HG03460 (cell line): ENCODE results near the gene NPC2.
"Not testable (repeated sequence)": the region's sequence is repeated elsewhere in the genome, so short reads cannot be mapped to it uniquely, and the experiment has no call there.

Source experiments
- ATAC-seq: cut with Tn5 transposase; IDR thresholded peaks from one replicate; pipeline ENCODE4 v1.9.1; 2021; ENCODE audit not compliant: unreplicated experiment

Gene NPC2

DNA sequence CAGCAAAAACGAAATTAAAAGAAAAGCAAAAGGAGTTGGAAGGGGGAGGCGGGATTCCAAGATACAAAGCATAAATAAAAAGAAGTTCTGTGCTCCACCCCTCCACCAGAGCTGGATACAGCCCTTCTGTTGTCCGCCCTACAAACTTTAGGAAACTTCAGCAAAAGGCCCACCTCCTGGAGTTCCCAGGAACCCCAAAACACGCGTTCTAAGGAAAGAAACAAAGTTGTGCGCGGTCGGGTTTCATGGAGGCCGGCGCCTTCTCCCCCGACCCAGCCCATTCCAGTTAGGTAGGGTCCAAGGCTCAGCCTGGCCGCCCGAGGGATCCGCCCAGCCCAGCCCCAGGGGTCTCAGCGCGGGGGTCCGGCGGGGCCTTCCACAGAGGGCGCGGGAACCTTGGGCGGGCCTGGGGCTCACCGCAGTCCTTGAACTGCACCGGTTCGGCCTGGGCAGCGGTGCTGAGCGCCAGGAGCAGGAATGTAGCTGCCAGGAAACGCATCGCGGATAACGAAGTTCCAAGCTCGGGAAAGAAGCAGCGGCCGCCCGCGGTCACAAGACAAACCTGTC, at the start of gene NPC2:
TSS of gene NPC2 (minus strand) at position 530 of the 567 bp plus-strand sequence. CDS start at position 499, 31 bp downstream.
- ATAC-seq: peak; percentile 5

DNA sequence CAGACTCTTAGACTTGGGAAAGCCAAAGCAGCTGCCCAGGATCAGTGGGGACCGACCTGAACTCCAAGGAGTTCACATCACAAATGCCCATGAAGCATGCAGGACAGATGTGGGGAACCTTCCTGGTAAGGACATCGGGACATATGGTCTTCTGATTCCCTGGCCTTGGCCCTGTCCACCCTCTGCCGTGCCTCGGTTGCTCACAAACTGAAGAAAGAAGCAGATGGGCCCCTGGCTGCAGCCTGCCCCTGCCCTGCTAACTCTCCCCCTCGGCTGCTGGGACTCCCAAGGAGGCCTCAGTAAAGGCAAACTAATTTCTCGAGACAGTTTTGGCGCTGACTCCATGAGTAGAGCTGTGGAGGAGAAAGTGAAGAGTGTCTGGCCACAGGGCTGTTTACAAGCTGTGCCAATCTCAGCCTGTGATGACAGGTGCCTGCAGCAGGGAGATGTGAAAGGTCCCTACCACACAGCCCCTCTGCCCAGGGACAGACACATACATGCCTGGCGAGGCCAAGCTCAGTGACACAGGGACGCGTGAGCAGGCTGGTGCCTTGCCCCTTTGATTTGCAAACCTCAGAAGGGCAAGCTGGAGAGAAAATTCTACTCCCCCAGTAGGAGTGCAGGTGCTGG, 49.1 kb upstream of the NPC2 start:
- no peak for ATAC-seq

DNA sequence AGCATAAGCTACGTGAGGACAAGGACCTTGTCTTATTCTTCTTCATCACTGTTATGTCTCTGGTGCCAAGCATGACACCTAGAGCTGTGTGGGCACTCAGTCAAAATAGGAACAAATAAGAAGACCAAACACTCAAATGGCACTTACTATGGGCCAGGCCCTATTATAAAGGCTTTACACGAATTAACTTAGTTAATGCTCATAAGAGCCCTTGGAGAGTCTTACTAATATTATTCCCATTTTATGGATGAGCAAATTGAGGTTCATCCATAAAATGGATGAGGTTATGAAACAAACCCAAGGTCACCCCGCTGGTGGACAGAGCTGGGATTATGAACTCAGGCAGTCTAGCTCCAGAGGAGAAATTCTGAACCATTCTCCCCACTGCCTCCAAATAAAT, 48.1 kb upstream of the NPC2 start:
- ATAC-seq: no peak

DNA sequence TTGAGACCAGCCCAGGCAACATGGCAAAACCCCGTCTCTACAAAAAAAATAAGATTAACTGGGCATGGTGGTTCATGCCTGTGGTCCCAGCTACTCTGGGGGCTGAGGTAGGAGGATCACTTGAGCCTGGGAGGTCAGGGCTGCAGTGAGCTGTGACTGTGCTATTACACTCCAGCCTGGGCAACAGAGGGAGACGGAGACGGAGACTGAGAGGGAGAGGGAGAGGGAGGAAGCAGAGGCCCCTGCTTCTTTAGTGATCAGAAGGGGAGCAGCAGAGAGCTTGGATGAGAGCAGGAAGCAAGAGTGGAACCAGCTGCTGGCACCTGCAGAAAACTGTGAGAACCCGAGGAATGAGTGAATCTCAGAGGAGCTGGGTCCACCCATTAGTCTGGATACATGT, 46.4 kb upstream of the NPC2 start:
- no peak for ATAC-seq

DNA sequence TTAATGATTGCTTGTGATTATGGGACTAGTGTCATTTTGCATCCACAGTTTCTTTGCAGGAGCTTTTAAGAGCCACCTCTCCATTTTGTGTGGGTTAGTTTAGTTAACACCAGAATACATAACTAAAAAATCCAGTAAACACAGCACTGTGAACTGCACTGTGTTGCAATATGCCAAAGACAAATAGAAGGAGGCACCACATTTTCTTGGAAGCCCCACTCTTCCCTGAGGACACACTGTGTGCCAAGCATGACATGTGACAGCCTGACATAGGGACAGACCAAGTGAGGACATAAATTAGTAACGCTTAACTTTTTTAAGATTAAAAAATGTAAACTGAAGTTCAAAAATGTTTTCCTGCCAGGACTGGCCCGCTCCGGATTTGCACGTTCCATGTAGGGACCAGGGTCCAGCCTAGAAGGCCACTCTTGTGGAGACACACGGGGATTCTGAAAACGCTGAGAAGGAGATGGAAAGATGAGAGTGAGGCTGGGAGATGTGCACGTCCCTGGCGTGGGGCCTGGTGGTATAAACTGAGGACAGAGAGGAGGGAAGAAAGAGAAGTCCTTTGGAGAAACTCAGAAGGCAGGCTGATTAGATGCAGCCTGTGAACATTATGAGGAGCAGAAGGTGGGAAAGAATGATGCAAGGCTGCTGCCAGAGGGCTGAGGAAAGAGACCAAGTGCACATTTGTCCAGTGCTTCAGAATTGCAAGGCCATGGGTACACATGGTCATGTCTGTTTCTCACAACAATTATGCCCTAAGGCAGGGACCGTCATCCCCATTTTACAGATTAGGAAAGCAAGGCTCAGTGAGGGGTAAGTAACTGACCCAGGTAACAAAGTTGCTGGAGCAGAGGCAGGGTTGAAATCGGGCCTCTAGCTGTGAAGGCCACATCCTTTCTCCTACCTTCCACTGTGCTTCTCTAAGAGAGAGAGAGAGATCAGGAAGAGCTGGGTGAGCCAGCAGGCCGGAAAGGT, 45.6 kb upstream of the NPC2 start:
- ATAC-seq: no peak

DNA sequence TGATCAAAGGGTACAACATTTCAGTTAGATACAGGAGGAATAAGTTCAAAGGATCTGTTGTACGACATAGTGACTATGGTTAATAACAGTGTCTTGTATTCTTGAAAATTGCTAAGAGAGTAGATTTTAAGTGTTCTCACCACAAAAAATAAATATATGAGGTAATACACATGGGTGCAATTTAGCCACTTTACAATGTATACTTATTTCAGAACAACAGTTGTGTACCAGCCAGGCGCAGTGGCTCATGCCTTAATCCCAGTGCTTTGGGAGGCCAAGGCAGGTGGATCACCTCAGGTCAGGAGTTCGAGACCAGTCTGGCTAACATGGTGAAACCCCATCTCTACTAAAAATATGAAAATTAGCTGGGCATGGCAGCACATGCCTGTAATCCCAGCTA, 43.2 kb upstream of the NPC2 start:
- ATAC-seq: not testable (repeated sequence)

DNA sequence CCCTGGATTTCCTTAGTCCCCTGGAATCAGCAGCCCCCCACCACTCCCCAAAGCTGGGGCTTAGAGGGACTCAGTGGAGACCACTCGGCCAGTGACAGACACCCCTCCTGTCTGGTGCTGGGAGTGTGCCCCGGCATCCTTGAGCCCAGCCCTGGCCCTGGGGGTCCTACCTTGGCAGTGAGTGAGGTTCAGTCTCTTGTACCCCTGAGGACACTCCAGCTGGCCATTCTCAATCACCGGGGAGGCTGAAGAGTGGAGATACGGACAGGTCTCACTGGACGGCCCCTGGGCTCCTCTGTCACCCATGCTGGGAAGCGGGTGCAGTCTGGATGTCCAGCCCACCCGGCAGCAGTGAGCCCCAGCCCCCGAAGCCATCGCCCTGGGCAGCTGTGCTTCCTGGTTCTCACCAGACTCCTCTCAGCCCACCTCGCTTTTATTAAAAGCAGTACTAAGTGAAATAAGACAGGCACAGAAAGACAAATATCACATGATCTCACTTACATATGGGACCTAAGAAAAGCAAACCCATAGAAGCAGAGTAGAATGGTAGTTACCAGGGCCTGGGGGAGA, 42.7 kb upstream of the NPC2 start:
- no peak for ATAC-seq

DNA sequence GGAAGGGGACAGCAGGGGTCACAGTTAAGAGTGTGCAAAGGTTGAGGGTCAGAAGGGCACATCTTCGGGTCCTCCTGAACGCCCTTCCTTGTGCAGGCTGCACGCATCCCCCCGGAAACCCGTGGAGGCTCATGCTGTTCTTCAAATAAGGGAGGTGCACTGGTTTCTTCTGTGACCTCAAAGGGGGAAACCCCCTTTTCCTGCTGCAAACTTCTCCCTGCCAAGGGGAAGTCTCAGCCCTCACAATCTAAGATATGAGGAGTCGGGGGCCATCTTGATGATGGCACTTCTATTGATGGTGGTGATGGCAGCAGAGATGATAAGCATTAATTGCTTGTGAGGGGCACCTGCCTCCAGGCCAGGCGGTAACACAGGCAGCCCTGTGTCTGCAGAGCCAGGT, 40.5 kb upstream of the NPC2 start:
- ATAC-seq: no peak

DNA sequence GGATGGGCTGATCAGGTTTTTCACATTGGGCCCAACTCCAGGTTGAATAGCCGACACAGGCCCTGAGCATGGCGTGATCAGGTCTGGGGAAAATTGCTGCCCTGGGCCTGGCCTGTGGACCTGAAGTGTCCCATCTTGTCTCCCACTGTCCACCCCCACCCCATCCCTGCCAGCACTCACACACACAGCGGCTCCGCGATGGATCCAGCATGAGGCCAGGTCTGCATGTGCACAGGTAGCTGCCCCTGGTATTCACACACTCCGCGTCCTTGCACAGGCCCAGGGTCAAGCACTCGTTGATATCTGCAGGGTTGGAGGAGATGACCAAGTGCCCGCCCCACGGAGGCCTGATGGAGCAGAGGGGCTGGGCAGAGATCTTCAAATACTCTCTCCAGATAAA, 39.1 kb upstream of the NPC2 start:
- no peak for ATAC-seq

DNA sequence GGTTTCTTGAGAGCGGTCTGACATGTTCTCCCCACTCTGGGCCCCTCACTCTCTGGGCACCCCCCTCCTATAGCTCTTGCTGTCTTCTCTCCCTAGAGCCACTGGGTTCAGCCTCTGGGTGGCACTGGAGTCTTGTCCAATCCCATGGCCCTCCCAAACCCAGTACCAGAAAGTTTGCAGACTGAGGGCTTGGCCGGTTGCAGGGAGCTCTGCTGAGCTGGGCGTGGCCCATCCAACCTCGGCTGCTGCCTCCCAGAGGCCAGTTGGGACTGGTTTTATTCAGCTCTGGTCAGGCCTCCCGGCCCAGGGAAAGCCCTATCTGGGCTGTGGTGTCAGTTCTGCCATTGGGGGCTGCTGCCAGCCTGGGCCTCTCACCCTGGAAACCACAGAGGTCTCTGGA, 38.4 kb upstream of the NPC2 start:
- ATAC-seq: no peak

DNA sequence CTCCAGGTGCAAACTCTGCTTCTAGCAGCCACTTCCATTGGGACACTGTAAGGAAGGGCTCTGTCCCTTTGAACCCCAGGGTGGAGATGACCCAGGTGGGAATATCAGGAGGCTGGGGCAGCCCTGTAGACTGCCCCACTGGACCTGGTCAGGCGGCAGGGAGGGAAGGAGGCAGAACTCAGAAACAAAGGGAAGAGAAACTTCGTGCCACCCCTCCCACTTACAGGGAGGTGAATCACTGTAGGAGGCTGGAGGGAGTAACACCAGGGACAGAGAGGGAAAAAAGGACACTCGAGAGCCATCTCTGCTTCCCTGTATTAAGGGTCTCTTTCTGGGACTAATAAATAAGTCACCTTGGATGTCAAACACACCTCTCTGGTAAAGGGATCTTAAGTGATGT, 37.9 kb upstream of the NPC2 start:
- ATAC-seq: no peak

DNA sequence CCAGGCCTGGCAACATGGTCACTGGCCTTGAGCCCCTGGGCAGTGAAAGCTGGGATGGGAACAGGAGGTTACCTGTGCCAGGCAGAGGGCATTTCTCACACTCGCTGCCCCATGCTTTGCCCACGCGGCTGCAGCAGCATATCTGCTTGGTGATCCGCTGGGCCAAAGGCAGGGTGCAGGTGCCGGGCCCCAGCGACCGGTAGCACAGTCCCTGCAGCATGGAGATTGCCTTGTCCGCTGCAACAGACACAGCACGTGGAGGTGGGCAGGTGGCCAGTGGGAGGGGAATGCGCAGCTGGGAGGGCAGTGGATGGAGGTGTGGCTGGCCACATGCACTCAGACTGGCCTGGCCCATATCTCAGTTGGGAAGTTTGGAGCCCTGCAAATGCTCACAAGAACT, 35.8 kb upstream of the NPC2 start:
- ATAC-seq: no peak

DNA sequence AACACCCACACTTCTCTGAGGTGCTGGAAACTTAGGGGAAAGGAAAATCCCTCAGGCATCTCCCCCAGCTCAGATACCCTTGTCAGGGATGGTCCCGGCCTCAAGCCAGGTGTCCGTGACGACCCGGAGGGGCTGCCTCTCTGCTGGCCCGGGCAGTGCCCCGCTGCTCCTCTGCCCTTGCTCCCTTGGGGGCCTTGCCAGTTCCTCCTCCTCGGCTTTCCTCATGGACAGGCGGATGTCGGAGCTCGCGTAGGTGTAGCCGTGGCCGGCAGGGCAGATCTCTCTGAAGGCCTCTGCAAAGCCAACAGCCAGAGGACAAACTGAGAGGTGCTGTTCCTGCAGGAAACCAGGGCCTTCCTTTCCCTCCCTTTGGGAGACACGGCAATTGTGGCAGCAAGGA, 35.3 kb upstream of the NPC2 start:
- no peak for ATAC-seq

DNA sequence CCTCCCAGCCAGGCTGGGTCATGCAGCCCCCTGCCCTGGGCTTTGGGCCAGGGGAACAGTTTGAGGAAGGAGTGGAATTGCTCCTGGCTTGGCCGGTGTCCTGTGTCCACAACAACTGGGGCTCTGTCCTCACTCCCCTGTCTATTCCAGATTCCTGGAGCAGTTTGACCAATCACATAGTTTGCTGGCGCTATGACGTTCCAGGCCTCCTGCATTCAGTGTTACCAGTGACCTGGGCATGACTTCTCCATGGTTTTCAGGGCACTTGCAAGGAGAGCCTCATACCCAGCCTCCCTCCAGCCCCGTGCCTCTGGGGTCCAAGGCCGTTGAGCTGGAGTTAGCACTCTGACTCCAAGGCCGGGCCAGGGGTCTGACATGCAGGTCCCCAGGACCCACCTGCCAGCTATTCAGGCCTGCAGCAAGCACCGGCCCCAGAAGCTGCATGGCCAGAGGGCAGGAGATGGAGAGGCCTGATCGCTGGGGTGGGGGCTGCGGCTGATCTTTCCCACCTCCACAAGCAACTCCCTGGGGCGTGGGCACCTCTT, 34.7 kb upstream of the NPC2 start:
- ATAC-seq: no peak

DNA sequence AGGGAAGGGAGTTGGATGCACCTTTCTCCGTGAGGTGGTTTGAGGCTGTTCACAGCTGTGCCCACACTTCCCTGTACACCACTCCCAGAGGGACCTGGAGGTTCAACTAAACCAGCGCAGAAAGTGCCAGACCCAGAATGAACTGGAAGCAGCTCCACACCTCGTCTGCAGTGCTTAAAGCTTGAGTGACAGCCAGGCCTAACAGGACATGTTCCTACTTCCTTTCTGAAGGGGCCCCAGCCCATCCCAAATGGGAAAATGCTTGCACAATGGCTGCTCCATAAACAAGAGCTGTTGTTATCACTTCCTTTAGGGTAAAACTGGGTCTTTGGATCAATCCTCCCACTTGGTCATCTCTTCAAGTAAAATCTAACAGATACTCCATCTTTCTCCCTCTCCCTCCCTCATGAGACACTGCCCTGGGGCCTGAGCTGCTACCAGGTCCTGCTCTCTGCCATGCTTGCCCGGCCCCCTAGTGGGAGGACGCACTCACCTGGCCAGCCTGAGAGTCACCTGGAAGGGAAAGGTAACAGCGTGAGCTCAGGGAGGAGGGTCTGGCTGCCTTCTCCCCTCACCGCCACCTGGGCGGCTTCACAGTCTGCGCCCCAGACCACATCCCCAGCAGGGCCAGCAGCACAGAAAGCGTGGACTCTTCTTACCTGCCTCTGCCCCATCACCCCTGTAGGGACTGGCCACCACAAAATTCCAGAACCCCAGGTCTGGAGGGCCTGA, 33.9 kb upstream of the NPC2 start:
- ATAC-seq: no peak

DNA sequence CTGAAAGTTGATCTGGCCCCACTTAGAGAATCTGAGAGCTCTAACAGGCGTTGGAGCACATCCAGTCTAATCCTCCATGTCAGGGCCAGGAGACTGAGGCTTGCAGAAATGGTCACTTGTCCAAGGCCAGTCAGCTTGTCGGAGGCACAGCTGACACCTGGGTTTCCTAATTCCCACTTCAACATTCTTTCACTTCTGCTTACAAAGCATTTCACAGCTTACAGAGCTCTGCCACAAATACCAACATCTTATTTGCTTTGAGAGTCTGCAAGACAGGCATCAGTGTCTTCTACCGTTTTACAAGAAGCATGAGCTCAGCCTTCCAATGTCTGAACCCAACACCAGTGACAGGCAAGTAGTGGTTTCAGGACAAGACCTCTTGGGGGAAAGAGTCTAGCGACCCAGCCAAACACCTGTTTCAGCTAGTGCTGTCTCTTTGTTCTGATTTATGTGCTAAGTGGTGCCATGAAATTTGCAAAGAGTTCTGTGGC, 32.3 kb upstream of the NPC2 start:
- ATAC-seq: no peak

DNA sequence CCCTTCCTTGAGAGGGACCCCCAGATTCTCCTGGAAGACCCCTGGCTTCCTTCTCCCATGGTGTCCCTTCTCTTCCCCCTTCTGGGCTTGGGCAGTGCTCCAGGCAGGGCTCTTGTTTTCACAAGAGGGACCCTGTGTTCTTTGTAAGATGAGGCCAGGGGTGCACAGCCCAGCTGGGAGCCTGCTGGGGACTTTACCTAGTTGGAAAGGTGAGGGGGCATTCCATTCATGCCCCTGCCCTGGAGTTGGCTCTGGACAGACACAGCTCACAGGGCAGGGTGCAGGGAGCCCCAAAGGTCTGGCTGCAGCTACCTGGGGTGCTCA, 31.7 kb upstream of the NPC2 start:
- ATAC-seq: no peak

DNA sequence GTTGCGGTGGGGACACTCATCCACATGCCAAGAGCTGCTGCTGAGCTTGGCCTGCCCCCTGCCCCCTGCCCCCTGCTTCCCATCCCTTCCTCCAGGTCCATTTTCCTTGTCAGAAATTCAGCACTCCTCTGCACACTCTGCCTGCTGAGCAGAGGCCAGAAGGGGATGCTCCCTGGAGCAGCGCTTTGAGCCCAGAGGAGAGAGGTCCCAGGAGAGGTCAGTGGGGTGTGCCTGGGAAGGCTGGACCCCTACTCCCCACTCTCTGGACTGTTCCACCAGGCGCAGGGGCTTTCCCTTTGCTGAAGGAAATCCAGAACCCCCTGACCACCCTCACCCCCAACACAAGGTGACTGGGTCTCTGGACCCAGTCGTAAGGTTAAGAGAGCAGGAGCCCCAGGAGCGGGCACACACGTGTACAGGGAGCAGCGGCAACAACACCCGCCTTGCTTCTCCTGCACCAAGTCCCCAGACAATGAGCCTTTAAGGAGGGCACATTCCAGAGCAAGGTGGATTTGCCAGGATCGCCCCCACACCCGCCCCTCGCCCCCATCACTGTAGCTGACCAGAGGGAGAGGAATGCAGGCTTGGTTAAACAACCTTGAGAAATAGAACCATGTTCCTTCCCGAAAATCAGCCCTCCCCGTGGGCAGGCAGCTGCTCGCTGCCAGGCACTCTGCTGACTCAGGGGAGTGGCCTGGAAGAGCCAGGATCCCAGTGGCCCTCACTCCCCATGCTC, 31.1 kb upstream of the NPC2 start:
- no peak for ATAC-seq

DNA sequence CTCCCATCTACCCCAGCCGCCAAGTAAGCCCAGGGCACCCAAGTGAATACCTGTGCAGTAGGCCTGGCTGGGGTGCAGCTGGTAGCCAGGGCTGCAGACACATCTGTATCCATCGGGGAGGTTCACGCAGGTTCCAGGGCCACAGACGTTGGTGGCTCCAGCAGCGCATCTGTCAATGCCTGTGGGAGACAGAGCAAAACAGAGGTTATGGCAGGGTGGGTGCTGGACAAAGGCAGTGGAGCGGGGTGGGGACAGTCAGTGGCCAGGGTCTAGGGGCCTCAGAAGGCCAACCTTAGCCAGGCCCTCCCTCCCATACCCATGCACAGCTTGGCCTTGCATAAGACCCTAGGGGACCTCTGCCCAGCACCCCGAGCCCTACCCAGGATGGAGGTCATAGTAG, 29.6 kb upstream of the NPC2 start:
- no peak for ATAC-seq

DNA sequence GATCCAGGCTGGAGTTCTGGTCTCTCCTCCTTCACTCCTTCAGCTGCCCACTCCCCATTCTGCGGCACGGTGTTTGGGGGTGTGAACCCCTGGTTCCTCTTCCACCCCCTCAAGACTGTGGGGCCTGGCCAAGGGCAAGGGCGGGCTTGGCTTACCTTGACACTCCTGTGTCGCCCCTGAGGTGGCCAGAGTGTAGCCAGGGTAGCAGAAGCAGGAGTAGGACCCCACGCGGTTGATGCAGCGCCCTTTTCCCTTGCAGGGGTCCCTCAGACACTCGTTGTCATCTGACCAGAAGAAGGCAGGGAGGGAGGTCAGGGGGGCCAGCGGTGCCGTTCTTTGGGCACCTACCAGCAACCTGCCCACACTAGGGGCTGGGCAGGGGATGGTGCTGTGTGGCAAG, 28.7 kb upstream of the NPC2 start:
- ATAC-seq: no peak
